ENCODE results near the gene HBZ.
"Not testable (repeated sequence)": the region's sequence is repeated elsewhere in the genome, so short reads cannot be mapped to it uniquely, and the experiment has no call there.

The HBZ gene

GRCh38 chr16:159136-159849 lies 6.8 kb downstream of the HBZ start:
- no peak overlapping the region for H3K4me3 ChIP-seq (ENCODE audit: low read depth, low read length)
- no peak for TF ChIP-seq CTCF (IDR thresholded peaks at IDR 0.05; ENCODE audit: low read depth, low read length)
- no peak for DNase-seq (ENCODE audit: low read depth, low spot score)
- in situ Hi-C loops (cut with HindIII; ENCODE audit: low sequenced_read_pairs): no loop called here

- H3K4me3 ChIP-seq (ENCODE audit: low read depth, low read length); DNase-seq (ENCODE audit: low read depth, low spot score); in situ Hi-C loops (cut with HindIII; ENCODE audit: low sequenced_read_pairs): not testable (repeated sequence)
These were observed 7.8 kb downstream of the HBZ start for GRCh38 chr16:160242-160641.

GRCh38 chr16:160691-161190 lies 8.3 kb downstream of the HBZ start:
- in situ Hi-C loops (cut with HindIII; ENCODE audit: low sequenced_read_pairs): no loop called here
- no peak for TF ChIP-seq CTCF (IDR thresholded peaks at IDR 0.05; ENCODE audit: low read depth, low read length)

GRCh38 chr16:162271-162991 lies 10.0 kb downstream of the HBZ start:
- no peak for TF ChIP-seq CTCF (IDR thresholded peaks at IDR 0.05; ENCODE audit: low read depth, low read length)
- H3K4me3 ChIP-seq (ENCODE audit: low read depth, low read length): no peak overlapping the region
- in situ Hi-C loops (cut with HindIII; ENCODE audit: low sequenced_read_pairs): no loop called here
- DNase-seq (ENCODE audit: low read depth, low spot score): no peak

More at GRCh38 chr16:160691-161190, 8.3 kb downstream of the HBZ start:
- H3K4me3 ChIP-seq (ENCODE audit: low read depth, low read length): no peak overlapping the region
- no peak for DNase-seq (ENCODE audit: low read depth, low spot score)

GRCh38 chr16:163139-163538 lies 10.7 kb downstream of the HBZ start:
- in situ Hi-C loops (cut with HindIII; ENCODE audit: low sequenced_read_pairs); DNase-seq (ENCODE audit: low read depth, low spot score); H3K4me3 ChIP-seq (ENCODE audit: low read depth, low read length): not testable (repeated sequence)

GRCh38 chr16:163696-164095 lies 11.3 kb downstream of the HBZ start:
- DNase-seq (ENCODE audit: low read depth, low spot score); H3K4me3 ChIP-seq (ENCODE audit: low read depth, low read length); in situ Hi-C loops (cut with HindIII; ENCODE audit: low sequenced_read_pairs): not testable (repeated sequence)

- in situ Hi-C loops (cut with HindIII; ENCODE audit: low sequenced_read_pairs); H3K4me3 ChIP-seq (ENCODE audit: low read depth, low read length); DNase-seq (ENCODE audit: low read depth, low spot score): not testable (repeated sequence)
These were observed 11.8 kb downstream of the HBZ start for GRCh38 chr16:164134-164823.

GRCh38 chr16:164827-165538 lies 12.5 kb downstream of the HBZ start:
- no peak for TF ChIP-seq CTCF (IDR thresholded peaks at IDR 0.05; ENCODE audit: low read depth, low read length)
- in situ Hi-C loops (cut with HindIII; ENCODE audit: low sequenced_read_pairs): no loop called here
- DNase-seq (ENCODE audit: low read depth, low spot score): no peak
- H3K4me3 ChIP-seq (ENCODE audit: low read depth, low read length): no peak overlapping the region

Data from astrocyte of the spinal cord (primary cell).